KMS-11 (cell line): ENCODE results near the gene PMP22.

Experiments
- H2AFZ ChIP-seq: fragments of 200-600 bp; sonication (generic); 2 replicates; pipeline ENCODE4 v1.6.1; 2016; ENCODE audit warnings: antibody characterized with exemption, mixed run types, low read depth
- H3K27ac ChIP-seq: fragments of 200-600 bp; sonication (generic); 2 replicates; pipeline ENCODE4 v1.6.1; 2016; ENCODE audit warnings: mild to moderate bottlenecking, mixed run types
- H3K27me3 ChIP-seq: fragments of 200-600 bp; sonication (generic); 2 replicates; pipeline ENCODE4 v1.6.1; 2017; ENCODE audit warnings: mild to moderate bottlenecking, low read depth, mixed run types, moderate library complexity; ENCODE audit not compliant: insufficient read depth
- H3K36me3 ChIP-seq: fragments of 200-600 bp; sonication (generic); 2 replicates; pipeline ENCODE4 v1.6.1; 2017; ENCODE audit warnings: mild to moderate bottlenecking, mixed run types; ENCODE audit not compliant: insufficient read depth
- H3K4me1 ChIP-seq: fragments of 200-600 bp; sonication (generic); 2 replicates; pipeline ENCODE4 v1.6.1; 2016; ENCODE audit warnings: mild to moderate bottlenecking, low read depth, mixed run types; ENCODE audit not compliant: poor library complexity, severe bottlenecking
- H3K4me2 ChIP-seq: fragments of 200-600 bp; sonication (generic); 2 replicates; pipeline ENCODE4 v1.7.0; 2016; ENCODE audit warnings: mild to moderate bottlenecking, mixed run types
- H3K4me3 ChIP-seq: fragments of 200-600 bp; sonication (generic); IDR thresholded peaks from 2 replicates; pipeline ENCODE4 v1.6.1; 2017; ENCODE audit warnings: low read depth, low read length, mixed read lengths; ENCODE audit not compliant: insufficient read depth
- H3K79me2 ChIP-seq: fragments of 200-600 bp; sonication (generic); 2 replicates; pipeline ENCODE4 v1.6.1; 2016; ENCODE audit warnings: low read depth, mixed run types; ENCODE audit not compliant: insufficient read depth
- H3K9ac ChIP-seq: fragments of 200-600 bp; sonication (generic); 2 replicates; pipeline ENCODE4 v1.6.1; 2016; ENCODE audit warnings: mild to moderate bottlenecking, mixed run types
- H4K20me1 ChIP-seq: fragments of 200-600 bp; sonication (generic); 2 replicates; pipeline ENCODE4 v1.6.1; 2016; ENCODE audit warnings: mild to moderate bottlenecking, mixed run types; ENCODE audit not compliant: insufficient read depth
- CTCF ChIP-seq: fragments of 200-600 bp; sonication (generic); conservative IDR thresholded peaks from 2 replicates; pipeline ENCODE4 v1.6.1; 2017; ENCODE audit warnings: low read depth, mild to moderate bottlenecking, antibody characterized with exemption, low read length, moderate library complexity, mixed read lengths

Gene PMP22

GRCh38 chr17:15245054-15245453 lies 20.1 kb downstream of the PMP22 start:
- Histone ChIP-seq H3K79me2 (no peaks in the 10 kb centered on the region), H3K4me3 (no peak overlapping the region), H3K36me3 (no peaks in the 10 kb centered on the region), H3K9ac (no peak overlapping the region), H2AFZ (no peak overlapping the region), H3K27me3 (no peaks in the 10 kb centered on the region), H3K27ac (no peak overlapping the region), H3K4me1 (no peaks in the 10 kb centered on the region), H3K4me2 (no peak overlapping the region), H4K20me1 (no peaks in the 10 kb centered on the region)
- no peak for TF ChIP-seq CTCF

GRCh38 chr17:15240644-15241043 lies 24.5 kb downstream of the PMP22 start:
- no peak for TF ChIP-seq CTCF
- Histone ChIP-seq H3K9ac (no peak overlapping the region), H3K4me2 (no peak overlapping the region)

GRCh38 chr17:15239491-15239890 lies 25.6 kb downstream of the PMP22 start:
- H3K4me3 ChIP-seq = no peak overlapping the region
- no peak overlapping the region for H3K4me2 ChIP-seq
- no peaks in the 10 kb centered on the region for H3K27me3 ChIP-seq
- H2AFZ ChIP-seq = no peak overlapping the region
- H3K36me3 ChIP-seq = no peaks in the 10 kb centered on the region
- no peak overlapping the region for H3K9ac ChIP-seq
- no peaks in the 10 kb centered on the region for H4K20me1 ChIP-seq
- H3K79me2 ChIP-seq = no peaks in the 10 kb centered on the region
- no peak for TF ChIP-seq CTCF
- H3K27ac ChIP-seq = no peak overlapping the region
- H3K4me1 ChIP-seq = no peaks in the 10 kb centered on the region

More at GRCh38 chr17:15240644-15241043, 24.5 kb downstream of the PMP22 start:
- H3K4me3 ChIP-seq = no peak overlapping the region
- no peak overlapping the region for H3K27ac ChIP-seq
- H3K36me3 ChIP-seq = no peaks in the 10 kb centered on the region
- H3K27me3 ChIP-seq = no peaks in the 10 kb centered on the region
- no peaks in the 10 kb centered on the region for H3K79me2 ChIP-seq
- H4K20me1 ChIP-seq = no peaks in the 10 kb centered on the region
- H2AFZ ChIP-seq = no peak overlapping the region
- H3K4me1 ChIP-seq = no peaks in the 10 kb centered on the region

- Histone ChIP-seq H3K27me3 (no peaks in the 10 kb centered on the region), H3K79me2 (no peaks in the 10 kb centered on the region), H3K9ac (no peak overlapping the region), H3K4me2 (no peak overlapping the region), H3K4me3 (no peak overlapping the region), H3K4me1 (no peaks in the 10 kb centered on the region), H3K27ac (no peak overlapping the region), H3K36me3 (no peaks in the 10 kb centered on the region), H4K20me1 (no peaks in the 10 kb centered on the region), H2AFZ (no peak overlapping the region)
- no peak for TF ChIP-seq CTCF
These were observed 26.3 kb downstream of the PMP22 start for GRCh38 chr17:15238676-15239422.
